Heart left ventricle (tissue), 16 donors: ENCODE measurements around the gene TMEM218. TPM values are rescaled to one million over a fixed set of nuclear protein-coding genes. Genes with fewer than 3 reads are reported as not detected.

Experiments
- ATAC-seq, 4 donors: fragments of 200-7000 bp; cut with Tn5 transposase; one replicate each; pipeline ENCODE4 v1.9.1; 2020 to 2022; ENCODE audit warnings: moderate library complexity in 4 of 4, mild to moderate bottlenecking in 3 of 4, moderate number of reproducible peaks in 1 of 4
- DNase-seq, 5 donors: peaks; one replicate each; pipeline ENCODE4 v3.0.0-alpha.2; 2020
- H3K27ac ChIP-seq, 12 donors: fragments of 200-600 bp; sonication (generic) in 4 of 12; one replicate each; pipeline versions ENCODE4 v1.5.0 to v1.8.0; 2016 to 2022; ENCODE audit warnings: mild to moderate bottlenecking in 2 of 12
- H3K27me3 ChIP-seq, 9 donors: fragments of 200-600 bp; sonication (generic) in 2 of 9; one replicate each; pipeline versions ENCODE4 v1.5.1 to v1.8.0; 2016 to 2022; ENCODE audit warnings: mild to moderate bottlenecking in 3 of 9
- H3K36me3 ChIP-seq, 9 donors: fragments of 200-600 bp; sonication (generic) in 2 of 9; one replicate each; pipeline versions ENCODE4 v1.5.0 to v1.8.0; 2018 to 2022; ENCODE audit warnings: mild to moderate bottlenecking in 2 of 9
- H3K4me1 ChIP-seq, 12 donors: fragments of 200-600 bp; sonication (generic) in 4 of 12; one replicate each; pipeline versions ENCODE4 v1.5.0 to v1.8.0; 2016 to 2022; ENCODE audit warnings: mild to moderate bottlenecking in 3 of 12
- H3K4me3 ChIP-seq, 12 donors: fragments of 200-600 bp; sonication (generic) in 4 of 12; one replicate each; pipeline versions ENCODE4 v1.5.0 to v1.8.0; 2017 to 2022; ENCODE audit warnings: mild to moderate bottlenecking in 9 of 12, moderate library complexity in 4 of 12
- H3K9me3 ChIP-seq, 12 donors: fragments of 200-600 bp; sonication (generic) in 4 of 12; one replicate each; pipeline versions ENCODE4 v1.5.0 to v1.8.0; 2016 to 2022; ENCODE audit warnings: mild to moderate bottlenecking in 1 of 12
- POLR2A ChIP-seq, 2 donors: fragments of 450-650 bp; IDR thresholded peaks; one replicate each; pipeline ENCODE4 v1.6.1; 2017; ENCODE audit warnings: antibody characterized with exemption in 2 of 2, mild to moderate bottlenecking in 2 of 2, moderate library complexity in 2 of 2
- WGBS, 4 donors: extraction: QIAGEN DNeasy Blood & Tissue Kit in 2 of 4; methylation state at CpG; one replicate each; pipeline versions ENCODE4 v1.1.5 to v1.1.7; 2013 to 2018; 5-methylcytosine and 5-hydroxymethylcytosine counted together
- intact Hi-C, 10 donors: fragments of 100-400 bp; cut with DNase I; formaldehyde crosslinking; loops; one replicate each; pipeline versions ENCODE4 v1.11.1 to v1.14.2; 2022
- polyA plus RNA-seq, 2 donors: library from polyadenylated mRNA; stranded (reverse); fragments of 200-250 nt; gene quantifications; one replicate each; pipeline ENCODE4 v1.2.3, GENCODE V29; 2013
- total RNA-seq, 9 donors: library from RNA; depleted of rRNA in 2 of 9; stranded (reverse); fragments of >200 nt in 2 of 9; fragmentation: NEBNext Ultra II Directional in 3 of 9; extraction: Animal tissue kit (Norgen Biotek cat#: 25700) in 3 of 9; gene quantifications; one replicate each; pipeline versions ENCODE4 v1.1.0 to v1.2.4, GENCODE V29; 2016 to 2023
- TF ChIP-seq, protein P1 (sequence below), 12 donors: fragments of 200-600 bp; sonication (generic) in 4 of 12; IDR thresholded peaks; one replicate each; pipeline versions ENCODE4 v1.5.0 to v1.8.0; 2018 to 2022; ENCODE audit warnings: antibody characterized with exemption in 12 of 12, mild to moderate bottlenecking in 5 of 12
- donor health status: ischemic (EF 13 %, LVEDD 7.1; RV severe dilation, severe dysfunction).
- donor health status: healthy with polysubstance abuse.
- donor health status: DM: no; HTN: yes; CAD: no.
- donor health status: DM: no; HTN: no; CAD: no.
- donor health status: ischemic (EF 25% LVEDD 6.9; RV normal size, moderate dysfunction).
- donor health status: ischemic (EF 25% LVEDD 5.7; RV mildly dilated, moderate dysfunction).
- donor health status: healthy.
- donor health status: DM: yes; HTN: yes; CAD: no.
- donor health status: ischemic (EF 35%, LVEDD 5.7; RV mildly dilated, moderate dysfunction).
- donor health status: nonischemic (EF 11% LVEDD 7.7; RV severe dilation, severe dysfunction).
- donor health status: DM: yes; HTN: yes; CAD: no.
- donor health status: PGD.
- donor health status: ischemic (EF 29% LVEDD 5.4; RV normal size, mild dysfunction).
- donor health status: nonischemic (EF 23%, LVEDD 6.1; RV moderate dilation, normal function).

The TMEM218 gene
- total and polyA plus RNA-seq, 11 donors, result 4.7 to 21.8 (median 6.8) TPM

DNA sequence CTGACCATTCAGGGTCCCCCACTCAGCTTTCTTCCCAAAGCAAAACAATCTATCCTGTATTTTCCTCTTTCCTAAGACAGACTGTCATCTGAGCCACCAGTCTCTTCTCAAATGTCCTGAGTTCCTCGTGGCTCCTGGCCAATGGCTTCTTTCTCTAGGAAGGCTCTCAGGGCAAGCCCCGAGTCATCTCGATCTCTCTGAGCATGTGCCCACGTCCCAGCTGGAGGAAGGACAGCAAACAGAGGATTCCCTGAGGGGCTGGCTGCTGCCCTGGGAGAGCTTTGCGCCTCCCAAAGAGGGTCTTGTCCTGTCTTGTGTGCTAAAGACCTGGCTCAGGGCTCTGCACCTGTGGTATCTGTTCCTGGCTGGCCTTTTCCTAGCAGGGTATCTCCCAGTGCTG is 40.0 kb downstream of the TMEM218 start:
- peaks cover 0 to 53% (median 0%) of the 10 kb centered on the region in 12 donors for H3K4me1 ChIP-seq
- ATAC-seq, result peak in 1 of 4 donors; percentile 17
- DNase-seq, result no peak
- H3K9me3 ChIP-seq, result no peaks in the 10 kb centered on the region
- WGBS, 4 donors, result 46 to 49% (median 48%) methylated on average over 5 of the region's 5 CpGs
- no peak for TF ChIP-seq POLR2A (IDR thresholded peaks at IDR 0.05)
- TF ChIP-seq, protein P1, sequence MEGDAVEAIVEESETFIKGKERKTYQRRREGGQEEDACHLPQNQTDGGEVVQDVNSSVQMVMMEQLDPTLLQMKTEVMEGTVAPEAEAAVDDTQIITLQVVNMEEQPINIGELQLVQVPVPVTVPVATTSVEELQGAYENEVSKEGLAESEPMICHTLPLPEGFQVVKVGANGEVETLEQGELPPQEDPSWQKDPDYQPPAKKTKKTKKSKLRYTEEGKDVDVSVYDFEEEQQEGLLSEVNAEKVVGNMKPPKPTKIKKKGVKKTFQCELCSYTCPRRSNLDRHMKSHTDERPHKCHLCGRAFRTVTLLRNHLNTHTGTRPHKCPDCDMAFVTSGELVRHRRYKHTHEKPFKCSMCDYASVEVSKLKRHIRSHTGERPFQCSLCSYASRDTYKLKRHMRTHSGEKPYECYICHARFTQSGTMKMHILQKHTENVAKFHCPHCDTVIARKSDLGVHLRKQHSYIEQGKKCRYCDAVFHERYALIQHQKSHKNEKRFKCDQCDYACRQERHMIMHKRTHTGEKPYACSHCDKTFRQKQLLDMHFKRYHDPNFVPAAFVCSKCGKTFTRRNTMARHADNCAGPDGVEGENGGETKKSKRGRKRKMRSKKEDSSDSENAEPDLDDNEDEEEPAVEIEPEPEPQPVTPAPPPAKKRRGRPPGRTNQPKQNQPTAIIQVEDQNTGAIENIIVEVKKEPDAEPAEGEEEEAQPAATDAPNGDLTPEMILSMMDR (IDR thresholded peaks at IDR 0.05), result no peak
- peak overlapping the region in 5 of 12 donors; percentile 29 to 90 (median 55) for H3K27ac ChIP-seq
- no peak overlapping the region for H3K4me3 ChIP-seq
- H3K27me3 ChIP-seq, result peaks cover 0 to 28% (median 4%) of the 10 kb centered on the region in 9 donors
- intact Hi-C loops, result no loop called here
- no peaks in the 10 kb centered on the region for H3K36me3 ChIP-seq

DNA sequence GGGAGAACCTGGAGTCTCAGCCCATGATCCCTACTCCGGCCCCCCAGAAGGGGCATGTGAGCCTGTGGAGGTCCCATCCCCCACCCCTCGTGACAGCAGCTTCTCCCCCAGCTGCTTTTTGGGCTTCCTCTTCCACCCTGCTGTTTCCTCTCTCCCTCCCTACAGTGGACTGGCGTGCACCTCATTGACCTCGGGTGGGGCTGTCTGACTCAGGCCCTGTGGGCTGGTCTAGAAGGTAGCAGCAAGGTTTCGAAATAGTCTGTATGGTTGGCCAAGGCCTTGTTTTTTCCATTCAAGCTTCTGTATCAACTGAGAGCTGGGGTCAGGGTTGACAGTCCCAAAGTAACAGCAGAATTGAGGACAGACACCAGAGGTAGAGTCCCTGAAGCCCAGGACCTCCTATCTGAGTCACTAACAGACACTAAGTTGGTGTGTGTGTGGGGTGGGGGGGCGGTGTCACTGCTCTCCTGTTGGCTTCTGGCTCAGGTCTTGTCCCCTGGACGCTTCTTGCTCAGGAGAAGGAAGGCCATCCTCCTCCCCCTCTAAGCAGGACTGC is 40.6 kb downstream of the TMEM218 start:
- 50 to 66% (median 58%) methylated on average over 6 to 7 of the region's 7 CpGs for WGBS, 4 donors
- H3K27ac ChIP-seq, result peak overlapping the region in 5 of 12 donors; percentile 29 to 90 (median 55)
- H3K27me3 ChIP-seq, result peaks cover 0 to 34% (median 5%) of the 10 kb centered on the region in 9 donors
- no peaks in the 10 kb centered on the region for H3K36me3 ChIP-seq
- intact Hi-C loops, result no loop called here
- no peaks in the 10 kb centered on the region for H3K9me3 ChIP-seq
- H3K4me3 ChIP-seq, result no peak overlapping the region
- ATAC-seq (peak; percentile 68 to 90 (median 86)), DNase-seq (peak in 4 of 5 donors; percentile 57 to 79 (median 65))
- no peak for TF ChIP-seq POLR2A (IDR thresholded peaks at IDR 0.05)
- TF ChIP-seq, protein P1 (IDR thresholded peaks at IDR 0.05), result no peak
- H3K4me1 ChIP-seq, result peaks cover 0 to 53% (median 0%) of the 10 kb centered on the region in 12 donors

DNA sequence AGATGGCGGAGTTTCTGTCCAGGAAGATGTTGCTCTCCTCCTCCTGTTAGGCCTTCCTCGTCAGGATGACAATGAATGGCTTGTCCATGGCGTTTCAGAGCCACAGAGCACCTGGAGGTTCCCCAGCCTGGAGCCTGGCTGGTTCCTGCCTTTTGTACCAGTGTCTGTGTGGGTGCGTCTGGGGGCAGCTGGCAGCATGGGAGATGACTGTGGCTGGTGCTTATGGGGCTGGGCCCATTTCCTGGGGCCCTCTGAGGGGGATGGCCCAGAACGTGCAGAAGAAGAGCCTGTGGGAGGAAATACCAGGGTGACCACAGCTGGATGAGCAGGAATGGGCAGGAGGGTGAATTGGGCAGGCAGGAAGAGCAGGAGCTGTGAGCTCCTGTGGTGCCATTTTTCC is 41.6 kb downstream of the TMEM218 start:
- intact Hi-C loops, result no loop called here
- no peak for DNase-seq
- Histone ChIP-seq H3K4me3 (no peak overlapping the region), H3K36me3 (no peaks in the 10 kb centered on the region), H3K27ac (peak overlapping the region in 5 of 12 donors; percentile 9 to 90 (median 25)), H3K4me1 (peaks cover 0 to 53% (median 0%) of the 10 kb centered on the region in 12 donors), H3K27me3 (peaks cover 0 to 43% (median 5%) of the 10 kb centered on the region in 9 donors), H3K9me3 (no peaks in the 10 kb centered on the region)
- WGBS, 4 donors, result 74 to 75% (median 74%) methylated on average over 5 of the region's 5 CpGs
- ATAC-seq, result no peak
- TF ChIP-seq POLR2A (IDR thresholded peaks at IDR 0.05), result no peak
- TF ChIP-seq, protein P1 (IDR thresholded peaks at IDR 0.05), result no peak

DNA sequence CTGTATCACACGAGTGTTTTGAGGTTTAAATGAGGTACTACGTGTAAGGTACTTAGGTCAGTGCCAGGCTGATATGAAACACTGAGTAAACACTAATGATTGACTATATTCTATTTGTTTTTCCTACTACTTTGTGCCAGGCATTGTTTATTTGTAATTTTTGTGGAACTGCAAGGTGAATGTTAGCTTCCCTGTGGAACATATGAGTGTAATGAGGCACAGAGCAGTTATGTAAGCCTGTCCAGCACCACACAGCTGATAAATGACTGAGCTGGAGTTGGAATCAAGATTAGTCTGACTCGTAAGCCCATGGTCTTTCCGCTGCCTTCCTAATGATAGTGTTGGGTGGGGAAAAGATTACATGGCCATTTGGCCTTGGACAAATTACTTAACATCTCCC is 42.4 kb downstream of the TMEM218 start:
- intact Hi-C loops, result no loop called here
- DNase-seq (no peak), ATAC-seq (no peak)
- TF ChIP-seq, protein P1 (IDR thresholded peaks at IDR 0.05), result no peak
- no peak for TF ChIP-seq POLR2A (IDR thresholded peaks at IDR 0.05)
- Histone ChIP-seq H3K9me3 (no peaks in the 10 kb centered on the region), H3K4me1 (peaks cover 0 to 53% (median 0%) of the 10 kb centered on the region in 12 donors), H3K27ac (peak overlapping the region in 1 of 12 donors; percentile 90), H3K4me3 (no peak overlapping the region), H3K36me3 (no peaks in the 10 kb centered on the region), H3K27me3 (peaks cover 0 to 40% (median 5%) of the 10 kb centered on the region in 9 donors)
- 82 to 92% (median 85%) methylated on average over 4 of the region's 4 CpGs for WGBS, 4 donors
